ENCODE data around the gene ATOH8.

GRCh38 chr2:85744741-85745601 lies 8.8 kb upstream of the ATOH8 start:
- TF ChIP-seq CTCF (IDR thresholded peaks at IDR 0.05) (no peak), POLR2AphosphoS5 (IDR thresholded peaks at IDR 0.05) (peak; percentile 48)
